HepG2 (cell line): ENCODE measurements around the gene PMAIP1. TPM values are rescaled to one million over a fixed set of nuclear protein-coding genes. Genes with fewer than 3 reads are reported as not detected.

Experiments
- ARID2 ChIP-seq: sonication (generic); formaldehyde crosslinking; IDR thresholded peaks from 2 replicates; pipeline ENCODE4 v1.8.1; 2022; ENCODE audit warnings: mild to moderate bottlenecking, missing genetic modification reagents, borderline replicate concordance
- NRL ChIP-seq: sonication (generic); formaldehyde crosslinking; IDR thresholded peaks from 2 replicates; pipeline ENCODE4 v1.5.0; 2020; ENCODE audit warnings: missing genetic modification reagents, mild to moderate bottlenecking, moderate library complexity, borderline replicate concordance
- RNF2 ChIP-seq: fragments of 450-650 bp; conservative IDR thresholded peaks from 2 replicates; pipeline ENCODE4 v1.6.1; 2016; ENCODE audit warnings: low read depth
- TCF12 ChIP-seq, 2 experiments: fragments of 450-650 bp in 1 of 2; sonication (generic) in 1 of 2; formaldehyde crosslinking in 1 of 2; IDR thresholded peaks; 2 replicates each; pipeline versions ENCODE4 v1.6.1 to v1.8.0; 2017 to 2022; ENCODE audit warnings: antibody characterized with exemption in 1 of 2, mild to moderate bottlenecking in 1 of 2, missing genetic modification reagents in 1 of 2, moderate library complexity in 1 of 2
- ZNF552 ChIP-seq: sonication (generic); formaldehyde crosslinking; IDR thresholded peaks from 2 replicates; pipeline ENCODE4 v1.9.0; 2022; ENCODE audit warnings: missing genetic modification reagents, mild to moderate bottlenecking, borderline replicate concordance
- polyA plus RNA-seq, 8 experiments: library from polyadenylated mRNA; depleted of rRNA in 3 of 8; stranded (reverse) in 7 of 8; unstranded in 1 of 8; fragments of >200 nt; fragmentation: Illumina TruSeq in 4 of 8; extraction: Trizol in 4 of 8; gene quantifications; 2 replicates each; pipeline versions ENCODE4 v1.2.1 to v1.2.3, GENCODE V29; 2011 to 2016; ENCODE audit warnings: low read depth in 4 of 8, missing spikeins in 1 of 8, mixed read lengths in 1 of 8; ENCODE audit not compliant: insufficient read depth in 1 of 8
- total RNA-seq, 5 experiments: library from RNA; depleted of rRNA; stranded (reverse); fragments of >200 nt; fragmentation: Illumina TruSeq; extraction: Trizol; gene quantifications; 2 replicates each; pipeline ENCODE4 v1.2.3, GENCODE V29; 2016; ENCODE audit warnings: low read depth in 1 of 5
- TF ChIP-seq, protein P1 (sequence below), 2 experiments: IDR thresholded peaks; 2 replicates each; pipeline ENCODE4 v1.6.1; 2011 to 2012; ENCODE audit warnings: low read length in 2 of 2, borderline replicate concordance in 1 of 2, low read depth in 1 of 2, mild to moderate bottlenecking in 1 of 2, moderate library complexity in 1 of 2
- TF ChIP-seq, protein P2 (sequence below): sonication (generic); formaldehyde crosslinking; IDR thresholded peaks from 2 replicates; pipeline ENCODE4 v1.4.0; 2020; ENCODE audit warnings: missing genetic modification reagents, borderline replicate concordance
- TF ChIP-seq, protein P3 (sequence below): sonication (generic); formaldehyde crosslinking; IDR thresholded peaks from 2 replicates; pipeline ENCODE4; 2020; ENCODE audit warnings: missing genetic modification reagents, mild to moderate bottlenecking, borderline replicate concordance
- TF ChIP-seq, protein P4 (sequence below): sonication (generic); formaldehyde crosslinking; IDR thresholded peaks from 2 replicates; pipeline ENCODE4 v1.4.0; 2020; ENCODE audit warnings: missing genetic modification reagents

Gene PMAIP1
- total and polyA plus RNA-seq, 2 of the 13 experiments (the other 11 are each of a cell fraction or from before 2014, with no cell fraction given) = 1.5 to 1.7 TPM

GRCh38 chr18:59929621-59930295 is 30.0 kb downstream of the PMAIP1 start (continued):
- TF ChIP-seq, protein P1, sequence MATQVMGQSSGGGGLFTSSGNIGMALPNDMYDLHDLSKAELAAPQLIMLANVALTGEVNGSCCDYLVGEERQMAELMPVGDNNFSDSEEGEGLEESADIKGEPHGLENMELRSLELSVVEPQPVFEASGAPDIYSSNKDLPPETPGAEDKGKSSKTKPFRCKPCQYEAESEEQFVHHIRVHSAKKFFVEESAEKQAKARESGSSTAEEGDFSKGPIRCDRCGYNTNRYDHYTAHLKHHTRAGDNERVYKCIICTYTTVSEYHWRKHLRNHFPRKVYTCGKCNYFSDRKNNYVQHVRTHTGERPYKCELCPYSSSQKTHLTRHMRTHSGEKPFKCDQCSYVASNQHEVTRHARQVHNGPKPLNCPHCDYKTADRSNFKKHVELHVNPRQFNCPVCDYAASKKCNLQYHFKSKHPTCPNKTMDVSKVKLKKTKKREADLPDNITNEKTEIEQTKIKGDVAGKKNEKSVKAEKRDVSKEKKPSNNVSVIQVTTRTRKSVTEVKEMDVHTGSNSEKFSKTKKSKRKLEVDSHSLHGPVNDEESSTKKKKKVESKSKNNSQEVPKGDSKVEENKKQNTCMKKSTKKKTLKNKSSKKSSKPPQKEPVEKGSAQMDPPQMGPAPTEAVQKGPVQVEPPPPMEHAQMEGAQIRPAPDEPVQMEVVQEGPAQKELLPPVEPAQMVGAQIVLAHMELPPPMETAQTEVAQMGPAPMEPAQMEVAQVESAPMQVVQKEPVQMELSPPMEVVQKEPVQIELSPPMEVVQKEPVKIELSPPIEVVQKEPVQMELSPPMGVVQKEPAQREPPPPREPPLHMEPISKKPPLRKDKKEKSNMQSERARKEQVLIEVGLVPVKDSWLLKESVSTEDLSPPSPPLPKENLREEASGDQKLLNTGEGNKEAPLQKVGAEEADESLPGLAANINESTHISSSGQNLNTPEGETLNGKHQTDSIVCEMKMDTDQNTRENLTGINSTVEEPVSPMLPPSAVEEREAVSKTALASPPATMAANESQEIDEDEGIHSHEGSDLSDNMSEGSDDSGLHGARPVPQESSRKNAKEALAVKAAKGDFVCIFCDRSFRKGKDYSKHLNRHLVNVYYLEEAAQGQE (IDR thresholded peaks at IDR 0.05; ENCODE audit: borderline replicate concordance in 1 of 2, low read depth in 1 of 2, low read length in 2 of 2) = no peak
- TF ChIP-seq NRL (CRISPR knock-in tag) (no peak), ZNF552 (no peak), ARID2 (CRISPR knock-in tag) (no peak), TCF12 (IDR thresholded peaks at IDR 0.05) (no peak), TCF12 (CRISPR knock-in tag; IDR thresholded peaks at IDR 0.05) (no peak), RNF2 (no peak)
- TF ChIP-seq, protein P2, sequence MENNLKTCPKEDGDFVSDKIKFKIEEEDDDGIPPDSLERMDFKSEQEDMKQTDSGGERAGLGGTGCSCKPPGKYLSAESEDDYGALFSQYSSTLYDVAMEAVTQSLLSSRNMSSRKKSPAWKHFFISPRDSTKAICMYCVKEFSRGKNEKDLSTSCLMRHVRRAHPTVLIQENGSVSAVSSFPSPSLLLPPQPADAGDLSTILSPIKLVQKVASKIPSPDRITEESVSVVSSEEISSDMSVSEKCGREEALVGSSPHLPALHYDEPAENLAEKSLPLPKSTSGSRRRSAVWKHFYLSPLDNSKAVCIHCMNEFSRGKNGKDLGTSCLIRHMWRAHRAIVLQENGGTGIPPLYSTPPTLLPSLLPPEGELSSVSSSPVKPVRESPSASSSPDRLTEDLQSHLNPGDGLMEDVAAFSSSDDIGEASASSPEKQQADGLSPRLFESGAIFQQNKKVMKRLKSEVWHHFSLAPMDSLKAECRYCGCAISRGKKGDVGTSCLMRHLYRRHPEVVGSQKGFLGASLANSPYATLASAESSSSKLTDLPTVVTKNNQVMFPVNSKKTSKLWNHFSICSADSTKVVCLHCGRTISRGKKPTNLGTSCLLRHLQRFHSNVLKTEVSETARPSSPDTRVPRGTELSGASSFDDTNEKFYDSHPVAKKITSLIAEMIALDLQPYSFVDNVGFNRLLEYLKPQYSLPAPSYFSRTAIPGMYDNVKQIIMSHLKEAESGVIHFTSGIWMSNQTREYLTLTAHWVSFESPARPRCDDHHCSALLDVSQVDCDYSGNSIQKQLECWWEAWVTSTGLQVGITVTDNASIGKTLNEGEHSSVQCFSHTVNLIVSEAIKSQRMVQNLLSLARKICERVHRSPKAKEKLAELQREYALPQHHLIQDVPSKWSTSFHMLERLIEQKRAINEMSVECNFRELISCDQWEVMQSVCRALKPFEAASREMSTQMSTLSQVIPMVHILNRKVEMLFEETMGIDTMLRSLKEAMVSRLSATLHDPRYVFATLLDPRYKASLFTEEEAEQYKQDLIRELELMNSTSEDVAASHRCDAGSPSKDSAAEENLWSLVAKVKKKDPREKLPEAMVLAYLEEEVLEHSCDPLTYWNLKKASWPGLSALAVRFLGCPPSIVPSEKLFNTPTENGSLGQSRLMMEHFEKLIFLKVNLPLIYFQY (CRISPR knock-in tag) = no peak
- TF ChIP-seq, protein P3, sequence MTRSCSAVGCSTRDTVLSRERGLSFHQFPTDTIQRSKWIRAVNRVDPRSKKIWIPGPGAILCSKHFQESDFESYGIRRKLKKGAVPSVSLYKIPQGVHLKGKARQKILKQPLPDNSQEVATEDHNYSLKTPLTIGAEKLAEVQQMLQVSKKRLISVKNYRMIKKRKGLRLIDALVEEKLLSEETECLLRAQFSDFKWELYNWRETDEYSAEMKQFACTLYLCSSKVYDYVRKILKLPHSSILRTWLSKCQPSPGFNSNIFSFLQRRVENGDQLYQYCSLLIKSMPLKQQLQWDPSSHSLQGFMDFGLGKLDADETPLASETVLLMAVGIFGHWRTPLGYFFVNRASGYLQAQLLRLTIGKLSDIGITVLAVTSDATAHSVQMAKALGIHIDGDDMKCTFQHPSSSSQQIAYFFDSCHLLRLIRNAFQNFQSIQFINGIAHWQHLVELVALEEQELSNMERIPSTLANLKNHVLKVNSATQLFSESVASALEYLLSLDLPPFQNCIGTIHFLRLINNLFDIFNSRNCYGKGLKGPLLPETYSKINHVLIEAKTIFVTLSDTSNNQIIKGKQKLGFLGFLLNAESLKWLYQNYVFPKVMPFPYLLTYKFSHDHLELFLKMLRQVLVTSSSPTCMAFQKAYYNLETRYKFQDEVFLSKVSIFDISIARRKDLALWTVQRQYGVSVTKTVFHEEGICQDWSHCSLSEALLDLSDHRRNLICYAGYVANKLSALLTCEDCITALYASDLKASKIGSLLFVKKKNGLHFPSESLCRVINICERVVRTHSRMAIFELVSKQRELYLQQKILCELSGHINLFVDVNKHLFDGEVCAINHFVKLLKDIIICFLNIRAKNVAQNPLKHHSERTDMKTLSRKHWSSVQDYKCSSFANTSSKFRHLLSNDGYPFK (CRISPR knock-in tag) = no peak
- TF ChIP-seq, protein P4, sequence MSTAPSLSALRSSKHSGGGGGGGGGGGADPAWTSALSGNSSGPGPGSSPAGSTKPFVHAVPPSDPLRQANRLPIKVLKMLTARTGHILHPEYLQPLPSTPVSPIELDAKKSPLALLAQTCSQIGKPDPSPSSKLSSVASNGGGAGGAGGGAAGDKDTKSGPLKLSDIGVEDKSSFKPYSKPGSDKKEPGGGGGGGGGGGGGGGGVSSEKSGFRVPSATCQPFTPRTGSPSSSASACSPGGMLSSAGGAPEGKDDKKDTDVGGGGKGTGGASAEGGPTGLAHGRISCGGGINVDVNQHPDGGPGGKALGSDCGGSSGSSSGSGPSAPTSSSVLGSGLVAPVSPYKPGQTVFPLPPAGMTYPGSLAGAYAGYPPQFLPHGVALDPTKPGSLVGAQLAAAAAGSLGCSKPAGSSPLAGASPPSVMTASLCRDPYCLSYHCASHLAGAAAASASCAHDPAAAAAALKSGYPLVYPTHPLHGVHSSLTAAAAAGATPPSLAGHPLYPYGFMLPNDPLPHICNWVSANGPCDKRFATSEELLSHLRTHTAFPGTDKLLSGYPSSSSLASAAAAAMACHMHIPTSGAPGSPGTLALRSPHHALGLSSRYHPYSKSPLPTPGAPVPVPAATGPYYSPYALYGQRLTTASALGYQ (CRISPR knock-in tag) = no peak
